Mesenchymal stem cell (in vitro differentiated cells and primary cell): ENCODE data around the gene IL2.

ENCODE experiments used
- DNase-seq: peaks from one replicate; pipeline ENCODE4 v3.0.0-alpha.2; 2013
- H2AFZ ChIP-seq: one replicate; pipeline ENCODE4 v1.6.1; 2013; ENCODE audit warnings: low read depth, mild to moderate bottlenecking, control low read depth, inconsistent platforms, low read length, moderate library complexity
- H2AK5ac ChIP-seq: 2 replicates; pipeline ENCODE4 v1.6.1; 2013; ENCODE audit warnings: low read length, moderate library complexity, mild to moderate bottlenecking, inconsistent platforms; ENCODE audit not compliant: severe bottlenecking
- H2BK120ac ChIP-seq: one replicate; pipeline ENCODE4 v1.6.1; 2013; ENCODE audit warnings: low read depth, mild to moderate bottlenecking, inconsistent platforms, low read length, moderate library complexity
- H2BK12ac ChIP-seq, 2 experiments: one replicate each; pipeline ENCODE4 v1.6.1; 2013; ENCODE audit warnings: inconsistent platforms in 2 of 2, low read length in 2 of 2, mild to moderate bottlenecking in 2 of 2, moderate library complexity in 2 of 2, control low read depth in 1 of 2
- H2BK15ac ChIP-seq: one replicate; pipeline ENCODE4 v1.6.1; 2013; ENCODE audit warnings: mild to moderate bottlenecking, low read depth, inconsistent platforms; ENCODE audit not compliant: poor library complexity, severe bottlenecking
- H2BK5ac ChIP-seq: 2 replicates; pipeline ENCODE4 v1.6.1; 2013; ENCODE audit warnings: low read depth, mild to moderate bottlenecking, low read length, control low read depth, inconsistent platforms; ENCODE audit not compliant: poor library complexity, severe bottlenecking
- H3K14ac ChIP-seq, 2 experiments: one replicate each; pipeline ENCODE4 v1.6.1; 2013; ENCODE audit warnings: inconsistent platforms in 2 of 2, low read length in 2 of 2, control low read depth in 1 of 2, mild to moderate bottlenecking in 1 of 2, moderate library complexity in 1 of 2
- H3K18ac ChIP-seq, 2 experiments: one replicate each; pipeline ENCODE4 v1.6.1; 2013; ENCODE audit warnings: inconsistent platforms in 2 of 2, low read length in 2 of 2, control low read depth in 1 of 2, low read depth in 1 of 2, mild to moderate bottlenecking in 1 of 2
- H3K23ac ChIP-seq, 2 experiments: one replicate each; pipeline ENCODE4 v1.6.1; 2013; ENCODE audit warnings: inconsistent platforms in 2 of 2, low read length in 2 of 2, mild to moderate bottlenecking in 2 of 2, moderate library complexity in 2 of 2, control low read depth in 1 of 2
- H3K27ac ChIP-seq: 2 replicates; pipeline ENCODE4 v1.5.1; 2013; ENCODE audit warnings: mild to moderate bottlenecking, moderate library complexity, low read length, control low read depth, inconsistent platforms; ENCODE audit not compliant: poor library complexity, severe bottlenecking
- H3K27me3 ChIP-seq, 2 experiments: 2 replicates each; pipeline versions ENCODE4 v1.6.1 to v1.7.0; 2013; ENCODE audit warnings: low read length in 2 of 2, mild to moderate bottlenecking in 2 of 2, moderate library complexity in 2 of 2, control low read depth in 1 of 2, inconsistent platforms in 1 of 2; ENCODE audit not compliant: control insufficient read depth in 1 of 2, insufficient read depth in 1 of 2
- H3K36me3 ChIP-seq, 2 experiments: 2 replicates each; pipeline versions ENCODE4 v1.6.1 to v1.7.0; 2013; ENCODE audit warnings: low read length in 2 of 2, control low read depth in 1 of 2, inconsistent platforms in 1 of 2, low read depth in 1 of 2, mild to moderate bottlenecking in 1 of 2; ENCODE audit not compliant: insufficient read depth in 2 of 2, control insufficient read depth in 1 of 2
- H3K4ac ChIP-seq, 2 experiments: one replicate each; pipeline ENCODE4 v1.6.1; 2013; ENCODE audit warnings: inconsistent platforms in 2 of 2, low read length in 2 of 2, mild to moderate bottlenecking in 2 of 2, moderate library complexity in 2 of 2, control low read depth in 1 of 2, low read depth in 1 of 2
- H3K4me1 ChIP-seq: 2 replicates; pipeline ENCODE4 v1.6.1; 2013; ENCODE audit warnings: low read depth, low read length, control low read depth; ENCODE audit not compliant: control insufficient read depth, insufficient read depth
- H3K4me2 ChIP-seq: 2 replicates; pipeline ENCODE4 v1.6.1; 2013; ENCODE audit warnings: low read length, mild to moderate bottlenecking, inconsistent platforms; ENCODE audit not compliant: poor library complexity, severe bottlenecking
- H3K4me3 ChIP-seq, 2 experiments: 2 replicates each; pipeline versions ENCODE4 v1.5.1 to v1.7.0; 2013; ENCODE audit warnings: low read length in 2 of 2, mild to moderate bottlenecking in 2 of 2, control low read depth in 1 of 2, low read depth in 1 of 2; ENCODE audit not compliant: insufficient read depth in 1 of 2
- H3K79me1 ChIP-seq: replicated peaks from 2 replicates; pipeline ENCODE4 v1.6.1; 2013; ENCODE audit warnings: mild to moderate bottlenecking, control low read depth, low read length, inconsistent platforms; ENCODE audit not compliant: poor library complexity, severe bottlenecking
- H3K9ac ChIP-seq: 2 replicates; pipeline ENCODE4 v1.7.0; 2013; ENCODE audit warnings: mild to moderate bottlenecking, low read length, moderate library complexity
- H3K9me3 ChIP-seq: 2 replicates; pipeline ENCODE4 v1.7.0; 2013; ENCODE audit warnings: mild to moderate bottlenecking, low read length; ENCODE audit not compliant: control insufficient read depth
- H4K8ac ChIP-seq: one replicate; pipeline ENCODE4 v1.6.1; 2013; ENCODE audit warnings: inconsistent platforms, mild to moderate bottlenecking, low read length, moderate library complexity
- H4K91ac ChIP-seq: one replicate; pipeline ENCODE4 v1.6.1; 2013; ENCODE audit warnings: mild to moderate bottlenecking, low read length, inconsistent platforms
- WGBS: methylation state at CpG from one replicate; pipeline ENCODE4 v1.1.7; 2013; ENCODE audit warnings: mixed read lengths; 5-methylcytosine and 5-hydroxymethylcytosine counted together

IL2 gene

GRCh38 chr4:122458625-122459024 lies 2.1 kb upstream of the IL2 start:
- no peak overlapping the region for H2BK120ac ChIP-seq
- WGBS, result 44% methylated on average over 4 of the region's 5 CpGs
- H3K4me1 ChIP-seq, result no peaks in the 10 kb centered on the region
- H3K9ac ChIP-seq, result peak overlapping the region; percentile 52
- H3K14ac ChIP-seq, result no peak overlapping the region
- peak overlapping the region; percentile 5 for H3K4me2 ChIP-seq
- H3K79me1 ChIP-seq, result no peaks in the 10 kb centered on the region
- peak overlapping the region in 1 of 2 experiments; percentile 55 for H3K4me3 ChIP-seq
- no peak overlapping the region for H3K18ac ChIP-seq
- H2AFZ ChIP-seq, result no peak overlapping the region
- H2BK5ac ChIP-seq, result no peak overlapping the region
- no peaks in the 10 kb centered on the region for H3K27me3 ChIP-seq
- no peak overlapping the region for H3K23ac ChIP-seq
- no peak overlapping the region for H2BK12ac ChIP-seq
- DNase-seq, result peak; percentile 72
- H3K27ac ChIP-seq, result no peak overlapping the region
- no peaks in the 10 kb centered on the region for H3K36me3 ChIP-seq
- H3K9me3 ChIP-seq, result no peaks in the 10 kb centered on the region
- H4K91ac ChIP-seq, result no peak overlapping the region
- no peak overlapping the region for H2AK5ac ChIP-seq
- no peak overlapping the region for H4K8ac ChIP-seq
- no peak overlapping the region for H3K4ac ChIP-seq
- no peak overlapping the region for H2BK15ac ChIP-seq

DNA sequence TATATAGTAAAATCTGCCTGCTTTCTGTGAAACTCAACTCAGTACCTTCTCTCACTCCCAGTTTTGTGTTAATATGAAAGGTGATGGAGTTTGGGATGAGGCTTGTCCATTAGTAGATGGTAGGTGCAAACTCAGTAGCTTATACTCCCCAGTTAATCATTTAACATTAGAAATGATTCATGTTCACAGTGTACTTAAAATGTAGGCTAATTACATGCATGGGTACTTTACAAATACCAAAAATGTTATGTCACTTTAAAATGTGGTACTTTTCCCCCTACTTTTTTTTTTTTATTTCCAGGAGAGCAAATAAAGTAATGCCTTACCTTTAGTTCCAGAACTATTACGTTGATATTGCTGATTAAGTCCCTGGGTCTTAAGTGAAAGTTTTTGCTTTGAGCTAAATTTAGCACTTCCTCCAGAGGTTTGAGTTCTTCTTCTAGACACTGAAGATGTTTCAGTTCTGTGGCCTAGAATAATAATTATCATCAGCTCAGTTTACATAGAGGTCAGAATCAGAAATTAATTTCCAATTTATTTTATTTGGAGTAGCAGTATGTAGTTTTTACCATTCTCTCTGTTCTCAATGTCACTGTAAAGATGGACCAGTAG lies 3.0 kb downstream of the IL2 start:
- WGBS, result 63% methylated on average over 1 of the region's 1 CpG
- Histone ChIP-seq H2BK15ac (no peak overlapping the region), H3K14ac (no peak overlapping the region), H3K27ac (no peak overlapping the region), H3K36me3 (no peaks in the 10 kb centered on the region), H3K9ac (no peak overlapping the region), H3K4ac (no peak overlapping the region), H4K91ac (no peak overlapping the region), H3K23ac (no peak overlapping the region), H3K27me3 (no peaks in the 10 kb centered on the region), H2BK120ac (no peak overlapping the region), H3K4me2 (no peak overlapping the region), H2BK12ac (no peak overlapping the region), H2AFZ (no peak overlapping the region), H3K79me1 (no peaks in the 10 kb centered on the region), H3K4me1 (no peaks in the 10 kb centered on the region), H3K9me3 (no peaks in the 10 kb centered on the region), H4K8ac (no peak overlapping the region), H3K4me3 (no peak overlapping the region), H3K18ac (no peak overlapping the region), H2AK5ac (no peak overlapping the region), H2BK5ac (no peak overlapping the region)
- no peak for DNase-seq

GRCh38 chr4:122450847-122451246 lies 5.7 kb downstream of the IL2 start:
- Histone ChIP-seq H3K23ac (no peak overlapping the region), H3K18ac (no peak overlapping the region), H3K4ac (no peak overlapping the region), H4K8ac (no peak overlapping the region), H3K4me3 (no peak overlapping the region), H2BK5ac (no peak overlapping the region), H3K9me3 (no peaks in the 10 kb centered on the region), H2BK120ac (no peak overlapping the region), H3K36me3 (no peaks in the 10 kb centered on the region), H4K91ac (no peak overlapping the region), H2BK15ac (no peak overlapping the region), H2AFZ (no peak overlapping the region), H3K4me1 (no peaks in the 10 kb centered on the region), H2BK12ac (no peak overlapping the region), H3K9ac (no peak overlapping the region), H3K79me1 (no peaks in the 10 kb centered on the region), H3K27ac (no peak overlapping the region), H3K14ac (no peak overlapping the region), H3K27me3 (no peaks in the 10 kb centered on the region), H2AK5ac (no peak overlapping the region), H3K4me2 (no peak overlapping the region)
- DNase-seq, result peak; percentile 33

GRCh38 chr4:122434285-122434684 lies 22.2 kb downstream of the IL2 start:
- Histone ChIP-seq H3K27me3 (no peaks in the 10 kb centered on the region), H3K9ac (no peak overlapping the region), H3K27ac (no peak overlapping the region), H3K18ac (no peak overlapping the region), H3K36me3 (no peaks in the 10 kb centered on the region), H3K23ac (no peak overlapping the region), H2BK5ac (no peak overlapping the region), H2BK120ac (no peak overlapping the region), H4K91ac (no peak overlapping the region), H2BK15ac (no peak overlapping the region), H3K14ac (no peak overlapping the region), H2AFZ (no peak overlapping the region), H3K4ac (no peak overlapping the region), H3K4me2 (no peak overlapping the region), H3K79me1 (no peaks in the 10 kb centered on the region), H3K9me3 (no peaks in the 10 kb centered on the region), H4K8ac (no peak overlapping the region), H3K4me1 (no peaks in the 10 kb centered on the region), H2BK12ac (no peak overlapping the region), H3K4me3 (no peak overlapping the region), H2AK5ac (no peak overlapping the region)
- no CpG with 5 or more reads among the region's 3 CpGs for WGBS
- DNase-seq, result no peak
